PC-3 (cell line): Measurements from ENCODE around the gene PSMB4. TPM values are rescaled to one million over a fixed set of nuclear protein-coding genes. Genes with fewer than 3 reads are reported as not detected.

Experiments used
- ATAC-seq: fragments of 200-7000 bp; cut with Tn5 transposase; 2 replicates; pipeline ENCODE4 v1.9.1; 2020; ENCODE audit warnings: mild to moderate bottlenecking, moderate library complexity
- BruUV-seq: library from RNA; stranded (reverse); fragments of 400-500 nt; replicated peaks from 2 replicates; lab custom pipeline; 2021; lab: Mats Ljungman, UMichigan
- CTCF ChIA-PET: fragments of 300-600 bp; sonication (Branson Sonifier 250); formaldehyde crosslinking; loops from one replicate; lab custom pipeline; 2022; ENCODE audit warnings: antibody characterized with exemption; lab: Charles Lee
- POLR2A ChIA-PET: fragments of 300-600 bp; sonication (Branson Sonifier 250); formaldehyde crosslinking; loops from one replicate; lab custom pipeline; 2022; ENCODE audit warnings: antibody characterized with exemption; ENCODE audit not compliant: unreplicated experiment; lab: Charles Lee
- DNase-seq: peaks from one replicate; pipeline ENCODE4 v3.0.0-alpha.2; 2015
- H2AFZ ChIP-seq: fragments of 300-600 bp; sonication (generic); 2 replicates; pipeline ENCODE4 v1.6.0; 2016; ENCODE audit warnings: antibody characterized with exemption, low read length
- H3F3A ChIP-seq: fragments of 300-600 bp; sonication (generic); one replicate; pipeline ENCODE4 v1.6.0; 2017; ENCODE audit warnings: antibody characterized with exemption, low read length, control low read depth, mild to moderate bottlenecking; ENCODE audit not compliant: unreplicated experiment
- H3K27ac ChIP-seq: fragments of 300-600 bp; sonication (generic); 2 replicates; pipeline ENCODE4 v1.5.1; 2016; ENCODE audit warnings: mild to moderate bottlenecking, low read length
- H3K27me3 ChIP-seq: fragments of 300-600 bp; sonication (generic); 2 replicates; pipeline ENCODE4 v1.6.1; 2016; ENCODE audit warnings: low read length, mixed read lengths
- H3K36me3 ChIP-seq: fragments of 300-600 bp; sonication (generic); 2 replicates; pipeline ENCODE4 v1.6.1; 2016; ENCODE audit warnings: low read depth, mixed run types, low read length, mixed read lengths
- H3K4me1 ChIP-seq: fragments of 300-600 bp; sonication (generic); 2 replicates; pipeline ENCODE4 v1.5.1; 2016; ENCODE audit warnings: low read length; ENCODE audit not compliant: insufficient read depth
- H3K4me2 ChIP-seq: fragments of 300-600 bp; sonication (generic); 2 replicates; pipeline ENCODE4 v1.6.0; 2016; ENCODE audit warnings: low read length
- H3K4me3 ChIP-seq: fragments of 300-600 bp; sonication (generic); 2 replicates; pipeline ENCODE4 v1.5.1; 2016; ENCODE audit warnings: mild to moderate bottlenecking, low read length, mixed read lengths
- H3K79me2 ChIP-seq: fragments of 300-600 bp; sonication (generic); 2 replicates; pipeline ENCODE4 v1.6.1; 2017; ENCODE audit warnings: low read length, mixed read lengths
- H3K9ac ChIP-seq: fragments of 300-600 bp; sonication (generic); 2 replicates; pipeline ENCODE4 v1.6.0; 2016; ENCODE audit warnings: mild to moderate bottlenecking, low read length
- H3K9me2 ChIP-seq: fragments of 300-600 bp; sonication (generic); replicated peaks from 2 replicates; pipeline ENCODE4 v1.6.1; 2016; ENCODE audit warnings: mixed run types, low read length, mixed read lengths
- H3K9me3 ChIP-seq: fragments of 300-600 bp; sonication (generic); 2 replicates; pipeline ENCODE4 v1.6.1; 2016; ENCODE audit warnings: low read length, mixed read lengths
- H4K20me1 ChIP-seq: fragments of 300-600 bp; sonication (generic); 2 replicates; pipeline ENCODE4 v1.6.1; 2016; ENCODE audit warnings: low read length, mixed read lengths
- CTCF ChIP-seq: fragments of 300-600 bp; sonication (generic); conservative IDR thresholded peaks from 2 replicates; pipeline ENCODE4 v1.5.1; 2017; ENCODE audit warnings: antibody characterized with exemption, low read depth, mild to moderate bottlenecking, low read length
- EZH2 ChIP-seq: fragments of 300-600 bp; sonication (generic); IDR thresholded peaks from one replicate; pipeline ENCODE4 v1.6.1; 2017; ENCODE audit warnings: antibody characterized with exemption, mild to moderate bottlenecking, low read length; ENCODE audit not compliant: unreplicated experiment
- EZH2phosphoT487 ChIP-seq: fragments of 300-600 bp; sonication (generic); IDR thresholded peaks from 2 replicates; pipeline ENCODE4 v1.6.1; 2018; ENCODE audit warnings: mild to moderate bottlenecking, antibody characterized with exemption, low read length, borderline replicate concordance
- intact Hi-C: fragments of 100-400 bp; cut with micrococcal nuclease; formaldehyde crosslinking; loops from 2 replicates; pipeline ENCODE4 v1.9.0; 2023
- total RNA-seq: library from RNA; depleted of rRNA; stranded (reverse); fragments of >200 nt; gene quantifications from 2 replicates; pipeline ENCODE4 v1.2.3, GENCODE V29; 2014

Gene PSMB4
- total RNA-seq, 1 experiment from 2014 or later = 818 TPM

GRCh38 chr1:151403612-151404011, 4.2 kb downstream of the PSMB4 start:
- Histone ChIP-seq H3K27me3 (no peaks in the 10 kb centered on the region), H3K4me2 (no peak overlapping the region), H3K36me3 (peaks cover 56% of the 10 kb centered on the region), H3K9me3 (no peaks in the 10 kb centered on the region), H4K20me1 (peaks cover 5% of the 10 kb centered on the region), H3K9me2 (no peaks in the 10 kb centered on the region), H3K9ac (no peak overlapping the region), H3K79me2 (peaks cover 27% of the 10 kb centered on the region), H3K27ac (no peak overlapping the region), H3K4me1 (peaks cover 13% of the 10 kb centered on the region), H3F3A (no peaks in the 10 kb centered on the region), H3K4me3 (no peak overlapping the region), H2AFZ (no peak overlapping the region)
- POLR2A ChIA-PET = no interaction called here
- DNase-seq = no peak
- CTCF ChIA-PET = no interaction called here
- intact Hi-C loops = no loop called here
- ATAC-seq = no peak
- TF ChIP-seq CTCF = no peak
- no peak for TF ChIP-seq EZH2
- TF ChIP-seq EZH2phosphoT487 = no peak
- no TSS peak for BruUV-seq

- intact Hi-C loops = no loop called here
- no peak overlapping the region for H2AFZ ChIP-seq
- H3K9me3 ChIP-seq = no peaks in the 10 kb centered on the region
- H3K27ac ChIP-seq = no peak overlapping the region
- H3K9me2 ChIP-seq = no peaks in the 10 kb centered on the region
- H4K20me1 ChIP-seq = peaks cover 5% of the 10 kb centered on the region
- H3K79me2 ChIP-seq = peaks cover 17% of the 10 kb centered on the region
- peaks cover 4% of the 10 kb centered on the region for H3F3A ChIP-seq
- DNase-seq (no peak), ATAC-seq (no peak)
- no TSS peak for BruUV-seq
- H3K4me1 ChIP-seq = peaks cover 11% of the 10 kb centered on the region
- H3K4me2 ChIP-seq = no peak overlapping the region
- peaks cover 62% of the 10 kb centered on the region for H3K36me3 ChIP-seq
- H3K9ac ChIP-seq = no peak overlapping the region
- H3K4me3 ChIP-seq = no peak overlapping the region
- POLR2A ChIA-PET = no interaction called here
- no peaks in the 10 kb centered on the region for H3K27me3 ChIP-seq
- TF ChIP-seq EZH2 (no peak), EZH2phosphoT487 (no peak), CTCF (no peak)
- CTCF ChIA-PET = interaction anchor here (1.2 kb wide), 1 partner anchor 154 kb away, joined by 6 read pairs; no protein-coding TSS in a partner anchor
Observed at GRCh38 chr1:151405187-151405951, 6.0 kb downstream of the PSMB4 start.

GRCh38 chr1:151406176-151406575, 6.8 kb downstream of the PSMB4 start:
- CTCF ChIA-PET = no interaction called here
- Histone ChIP-seq H3K36me3 (peaks cover 62% of the 10 kb centered on the region), H3K9me3 (no peaks in the 10 kb centered on the region), H3K79me2 (peaks cover 9% of the 10 kb centered on the region), H3K27me3 (no peaks in the 10 kb centered on the region), H3F3A (peaks cover 4% of the 10 kb centered on the region), H3K4me3 (no peak overlapping the region), H3K4me2 (no peak overlapping the region), H4K20me1 (no peaks in the 10 kb centered on the region; the same call in 1 of the 2 replicates), H3K4me1 (peaks cover 3% of the 10 kb centered on the region; the same call in 1 of the 2 replicates), H3K9ac (no peak overlapping the region), H3K9me2 (no peaks in the 10 kb centered on the region), H2AFZ (no peak overlapping the region), H3K27ac (no peak overlapping the region)
- POLR2A ChIA-PET = interaction anchor here (0.6 kb wide), 1 partner anchor 92 kb away, joined by 3 read pairs; no protein-coding TSS in a partner anchor
- intact Hi-C loops = no loop called here
- no peak for DNase-seq
- no peak for ATAC-seq
- TF ChIP-seq EZH2 = no peak
- BruUV-seq = no TSS peak
